ENCODE data around the gene SMAD1. TPM values are rescaled to one million over a fixed set of nuclear protein-coding genes. Genes with fewer than 3 reads are reported as not detected.

Gene SMAD1
- total RNA-seq, 2 experiments from 2014 or later: 9.7 to 11.5 TPM

- intact Hi-C loops (cut with DNase I, micrococcal nuclease): no loop called here
- peaks cover 60% of the 10 kb centered on the region for H3K4me1 Mint-ChIP-seq (ENCODE audit: low read depth)
- CTCF ChIA-PET: interaction anchor here (0.7 kb wide), 1 partner anchor 9 kb away, joined by 3 read pairs; no protein-coding TSS in a partner anchor
Measured at GRCh38 chr4:145503486-145504072, 21.9 kb downstream of the SMAD1 start.

GRCh38 chr4:145505995-145506394 is 24.3 kb downstream of the SMAD1 start:
- Histone ChIP-seq H3K4me3 (ENCODE audit: low read length) (no peak overlapping the region), H3K36me3 (ENCODE audit: insufficient read depth, low read length) (no peaks in the 10 kb centered on the region), H3K4me1 (ENCODE audit: insufficient read depth, low read length) (no peaks in the 10 kb centered on the region), H3K27me3 (ENCODE audit: control insufficient read depth in 1 of 2, insufficient read depth in 2 of 2, low read length in 2 of 2) (no peaks in the 10 kb centered on the region), H3K27ac (ENCODE audit: low read depth in 1 of 2, low read length in 2 of 2) (no peak overlapping the region), H3K9me3 (ENCODE audit: control insufficient read depth in 1 of 2, insufficient read depth in 1 of 2, low read length in 2 of 2) (no peaks in the 10 kb centered on the region)
- TF ChIP-seq CTCF (IDR thresholded peaks at IDR 0.05): no peak
- no peaks in the 10 kb centered on the region for H3K27me3 Mint-ChIP-seq
- CTCF ChIA-PET: no interaction called here
- no peak overlapping the region for H3K4me3 Mint-ChIP-seq
- H3K9me3 Mint-ChIP-seq: no peaks in the 10 kb centered on the region
- H3K4me1 Mint-ChIP-seq (ENCODE audit: low read depth): peaks cover 53% of the 10 kb centered on the region
- ATAC-seq (ENCODE audit: poor library complexity) (no peak), DNase-seq (no peak)
- intact Hi-C loops (cut with DNase I, micrococcal nuclease): no loop called here
- POLR2A ChIA-PET: interaction anchor here (0.7 kb wide), 1 partner anchor 39 kb away, joined by 3 read pairs; no protein-coding TSS in a partner anchor
- no peak overlapping the region for H3K27ac Mint-ChIP-seq
- H3K36me3 Mint-ChIP-seq (ENCODE audit: low read depth): no peaks in the 10 kb centered on the region

More at GRCh38 chr4:145503486-145504072, 21.9 kb downstream of the SMAD1 start:
- Mint-ChIP-seq H3K27ac (no peak overlapping the region), H3K27me3 (no peaks in the 10 kb centered on the region), H3K36me3 (ENCODE audit: low read depth) (no peaks in the 10 kb centered on the region), H3K4me3 (no peak overlapping the region), H3K9me3 (no peaks in the 10 kb centered on the region)
- DNase-seq: no peak
- H3K4me1 ChIP-seq (ENCODE audit: insufficient read depth, low read length): no peaks in the 10 kb centered on the region
- no peak overlapping the region for H3K4me3 ChIP-seq (ENCODE audit: low read length)
- POLR2A ChIA-PET: no interaction called here
- H3K9me3 ChIP-seq (ENCODE audit: control insufficient read depth in 1 of 2, insufficient read depth in 1 of 2, low read length in 2 of 2): no peaks in the 10 kb centered on the region
- H3K27ac ChIP-seq (ENCODE audit: low read depth in 1 of 2, low read length in 2 of 2): no peak overlapping the region
- ATAC-seq (ENCODE audit: poor library complexity): no peak
- no peaks in the 10 kb centered on the region for H3K27me3 ChIP-seq (ENCODE audit: control insufficient read depth in 1 of 2, insufficient read depth in 2 of 2, low read length in 2 of 2)
- TF ChIP-seq CTCF (IDR thresholded peaks at IDR 0.05): no peak
- no peaks in the 10 kb centered on the region for H3K36me3 ChIP-seq (ENCODE audit: insufficient read depth, low read length)

- CTCF ChIA-PET: interaction anchor here (0.6 kb wide), 1 partner anchor 17 kb away, joined by 3 read pairs; no protein-coding TSS in a partner anchor
Measured at GRCh38 chr4:145507636-145508035, 26.0 kb downstream of the SMAD1 start.

More at GRCh38 chr4:145507636-145508035, 26.0 kb downstream of the SMAD1 start:
- Histone ChIP-seq H3K9me3 (ENCODE audit: control insufficient read depth in 1 of 2, insufficient read depth in 1 of 2, low read length in 2 of 2) (peaks cover 0 to 11% of the 10 kb centered on the region in 2 experiments), H3K4me3 (ENCODE audit: low read length) (no peak overlapping the region), H3K27me3 (ENCODE audit: control insufficient read depth in 1 of 2, insufficient read depth in 2 of 2, low read length in 2 of 2) (no peaks in the 10 kb centered on the region), H3K27ac (ENCODE audit: low read depth in 1 of 2, low read length in 2 of 2) (no peak overlapping the region), H3K36me3 (ENCODE audit: insufficient read depth, low read length) (no peaks in the 10 kb centered on the region), H3K4me1 (ENCODE audit: insufficient read depth, low read length) (no peaks in the 10 kb centered on the region)
- POLR2A ChIA-PET: no interaction called here
- ATAC-seq (ENCODE audit: poor library complexity) (no peak), DNase-seq (no peak)
- Mint-ChIP-seq H3K4me3 (no peak overlapping the region), H3K27ac (no peak overlapping the region), H3K36me3 (ENCODE audit: low read depth) (peaks cover 10% of the 10 kb centered on the region), H3K9me3 (peaks cover 11% of the 10 kb centered on the region), H3K27me3 (no peaks in the 10 kb centered on the region), H3K4me1 (ENCODE audit: low read depth) (peaks cover 38% of the 10 kb centered on the region)
- intact Hi-C loops (cut with DNase I, micrococcal nuclease): no loop called here
- no peak for TF ChIP-seq CTCF (IDR thresholded peaks at IDR 0.05)
